H9 (cell line): ENCODE results near the gene HOATZ. TPM values are rescaled to one million over a fixed set of nuclear protein-coding genes. Genes with fewer than 3 reads are reported as not detected.

ENCODE experiments used
- DNase-seq: peaks from one replicate; pipeline ENCODE4 v3.0.0-alpha.2; 2017
- H2AFZ ChIP-seq: one replicate; pipeline ENCODE4 v1.6.1; 2013; ENCODE audit warnings: mild to moderate bottlenecking, low read length, control low read depth, moderate library complexity
- H2AK5ac ChIP-seq: 2 replicates; pipeline ENCODE4 v1.6.1; 2013; ENCODE audit warnings: low read length, control low read depth, mixed read lengths; ENCODE audit not compliant: insufficient read length
- H2BK120ac ChIP-seq: one replicate; pipeline ENCODE4 v1.6.1; 2013; ENCODE audit warnings: low read depth, mild to moderate bottlenecking, low read length, control low read depth, inconsistent platforms; ENCODE audit not compliant: poor library complexity, severe bottlenecking
- H2BK12ac ChIP-seq: 2 replicates; pipeline ENCODE4 v1.6.1; 2013; ENCODE audit warnings: low read length, control low read depth, mixed read lengths, low read depth; ENCODE audit not compliant: insufficient read length
- H2BK15ac ChIP-seq: 2 replicates; pipeline ENCODE4 v1.6.1; 2013; ENCODE audit warnings: low read depth, low read length, control low read depth
- H2BK20ac ChIP-seq: one replicate; pipeline ENCODE4 v1.6.1; 2013; ENCODE audit warnings: low read depth, mild to moderate bottlenecking, low read length, control low read depth, inconsistent platforms; ENCODE audit not compliant: poor library complexity, severe bottlenecking
- H2BK5ac ChIP-seq: 2 replicates; pipeline ENCODE4 v1.6.1; 2013; ENCODE audit warnings: low read length, control low read depth, mixed read lengths; ENCODE audit not compliant: insufficient read length
- H3K14ac ChIP-seq: 2 replicates; pipeline ENCODE4 v1.6.1; 2013; ENCODE audit warnings: low read length, control low read depth; ENCODE audit not compliant: insufficient read depth
- H3K18ac ChIP-seq: 2 replicates; pipeline ENCODE4 v1.6.1; 2013; ENCODE audit warnings: low read depth, mild to moderate bottlenecking, mixed read lengths, low read length, control low read depth; ENCODE audit not compliant: insufficient read length
- H3K23ac ChIP-seq: 2 replicates; pipeline ENCODE4 v1.6.1; 2013; ENCODE audit warnings: low read length, control low read depth, mixed read lengths, low read depth; ENCODE audit not compliant: insufficient read length
- H3K23me2 ChIP-seq: 2 replicates; pipeline ENCODE4 v1.6.1; 2013; ENCODE audit warnings: low read depth, mild to moderate bottlenecking, mixed read lengths, low read length, control low read depth; ENCODE audit not compliant: insufficient read length, poor library complexity, severe bottlenecking
- H3K27ac ChIP-seq: 2 replicates; pipeline ENCODE4 v1.5.1; 2013; ENCODE audit warnings: low read length, control low read depth, mixed read lengths, low read depth; ENCODE audit not compliant: insufficient read length
- H3K27me3 ChIP-seq: 2 replicates; pipeline ENCODE4 v1.6.1; 2013; ENCODE audit warnings: low read length, control low read depth, inconsistent platforms; ENCODE audit not compliant: insufficient read depth
- H3K4ac ChIP-seq: 2 replicates; pipeline ENCODE4 v1.6.1; 2013; ENCODE audit warnings: low read depth, mild to moderate bottlenecking, control low read depth, inconsistent platforms, low read length, moderate library complexity
- H3K4me1 ChIP-seq: 2 replicates; pipeline ENCODE4 v1.6.1; 2013; ENCODE audit warnings: low read length, control low read depth, inconsistent platforms; ENCODE audit not compliant: insufficient read depth
- H3K4me2 ChIP-seq: 2 replicates; pipeline ENCODE4 v1.6.1; 2013; ENCODE audit warnings: low read length, control low read depth, mixed read lengths; ENCODE audit not compliant: insufficient read length, insufficient read depth
- H3K56ac ChIP-seq: 2 replicates; pipeline ENCODE4 v1.6.1; 2013; ENCODE audit warnings: low read depth, mild to moderate bottlenecking, mixed read lengths, low read length, control low read depth; ENCODE audit not compliant: insufficient read length
- H3K79me1 ChIP-seq: 2 replicates; pipeline ENCODE4 v1.6.1; 2013; ENCODE audit warnings: low read depth, mild to moderate bottlenecking, moderate library complexity, low read length, control low read depth, inconsistent platforms; ENCODE audit not compliant: insufficient read depth, poor library complexity, severe bottlenecking
- H3K79me2 ChIP-seq: 2 replicates; pipeline ENCODE4 v1.6.1; 2013; ENCODE audit warnings: low read length, control low read depth, inconsistent platforms; ENCODE audit not compliant: insufficient read depth
- H3K9ac ChIP-seq: 2 replicates; pipeline ENCODE4 v1.6.1; 2013; ENCODE audit warnings: low read length, control low read depth, mixed read lengths; ENCODE audit not compliant: insufficient read length; ENCODE audit errors: extremely low read depth
- H3K9me3 ChIP-seq: one replicate; pipeline ENCODE4 v1.6.1; 2013; ENCODE audit warnings: low read depth, low read length, inconsistent platforms; ENCODE audit not compliant: control insufficient read depth
- H3T11ph ChIP-seq: one replicate; pipeline ENCODE4 v1.6.1; 2013; ENCODE audit warnings: mild to moderate bottlenecking, low read length, control low read depth, inconsistent platforms
- H4K20me1 ChIP-seq: one replicate; pipeline ENCODE4 v1.6.1; 2013; ENCODE audit not compliant: control insufficient read depth, insufficient read length, insufficient read depth
- H4K5ac ChIP-seq: 2 replicates; pipeline ENCODE4 v1.6.1; 2013; ENCODE audit warnings: low read depth, mild to moderate bottlenecking, mixed read lengths, low read length, control low read depth; ENCODE audit not compliant: insufficient read length
- H4K8ac ChIP-seq: replicated peaks from 2 replicates; pipeline ENCODE4 v1.6.1; 2013; ENCODE audit warnings: low read length, control low read depth, mixed read lengths, low read depth; ENCODE audit not compliant: insufficient read length
- H4K91ac ChIP-seq: 2 replicates; pipeline ENCODE4 v1.6.1; 2013; ENCODE audit warnings: low read depth, mild to moderate bottlenecking, moderate library complexity, mixed read lengths, low read length, control low read depth; ENCODE audit not compliant: insufficient read length
- H3K27ac Mint-ChIP-seq, 3 experiments: 2 replicates in 2 of 3; 3 replicates in 1 of 3; pipeline ENCODE4 v1.8.0; 2020 to 2021; ENCODE audit warnings: mixed read lengths in 3 of 3, mild to moderate bottlenecking in 1 of 3, moderate library complexity in 1 of 3
- H3K27me3 Mint-ChIP-seq: 2 replicates; pipeline ENCODE4 v1.8.0; 2021; ENCODE audit warnings: low read depth, mild to moderate bottlenecking, moderate library complexity, mixed read lengths
- H3K36me3 Mint-ChIP-seq, 3 experiments: 2 replicates in 2 of 3; 3 replicates in 1 of 3; pipeline ENCODE4 v1.8.0; 2020 to 2021; ENCODE audit warnings: low read depth in 3 of 3, mixed read lengths in 3 of 3; ENCODE audit not compliant: insufficient read depth in 1 of 3
- H3K4me1 Mint-ChIP-seq, 2 experiments: 2 replicates each; pipeline ENCODE4 v1.8.0; 2020; ENCODE audit warnings: mixed read lengths in 2 of 2
- H3K4me3 Mint-ChIP-seq, 2 experiments: 2 replicates in 1 of 2; 3 replicates in 1 of 2; pipeline ENCODE4 v1.8.0; 2020 to 2021; ENCODE audit warnings: mild to moderate bottlenecking in 2 of 2, mixed read lengths in 2 of 2, moderate library complexity in 1 of 2
- H3K9me3 Mint-ChIP-seq, 2 experiments: 2 replicates in 1 of 2; 3 replicates in 1 of 2; pipeline ENCODE4 v1.8.0; 2020; ENCODE audit warnings: mild to moderate bottlenecking in 2 of 2, mixed read lengths in 2 of 2, moderate library complexity in 1 of 2
- CTCF ChIP-seq: fragments of 200-600 bp; sonication (generic); conservative IDR thresholded peaks from 3 replicates; pipeline ENCODE4 v1.8.0; 2021; ENCODE audit warnings: antibody characterized with exemption, mild to moderate bottlenecking
- WGBS: extraction: QIAGEN DNeasy Blood & Tissue Kit; methylation state at CpG from one replicate; pipeline ENCODE4 v1.1.7; 2013; ENCODE audit warnings: missing lambda C conversion rate, low lambda C conversion rate, mixed read lengths; ENCODE audit not compliant: insufficient read length; ENCODE audit errors: extremely low coverage; 5-methylcytosine and 5-hydroxymethylcytosine counted together
- total RNA-seq: library from RNA; stranded (reverse); gene quantifications from 2 replicates; pipeline ENCODE4 v1.2.1, GENCODE V29; 2021

The HOATZ gene
- total RNA-seq, 1 experiment from 2014 or later, result not detected

DNA sequence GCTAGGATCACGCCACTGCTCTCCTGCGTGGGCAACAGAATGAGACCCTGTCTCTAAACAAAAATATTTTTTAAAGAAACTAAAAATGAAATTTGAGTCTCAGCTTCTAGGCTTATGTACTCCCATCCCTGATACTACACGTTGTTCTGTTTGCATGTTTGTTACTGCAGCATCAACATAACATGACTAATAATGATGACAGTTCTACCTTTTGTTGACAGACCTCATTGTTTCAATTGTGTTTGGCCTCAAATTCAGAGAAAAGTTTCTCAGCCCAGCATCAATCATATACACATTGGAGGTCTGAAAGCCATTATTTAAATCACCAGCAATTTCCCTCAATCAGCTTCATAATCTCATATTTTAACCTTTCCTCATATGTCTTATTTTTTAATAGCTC, 46.7 kb downstream of the HOATZ start:
- H2BK12ac ChIP-seq, result no peak overlapping the region
- H3K4me1 ChIP-seq, result peaks cover 6% of the 10 kb centered on the region; the same call in 1 of the 2 replicates
- no peak overlapping the region for H2AFZ ChIP-seq
- H4K8ac ChIP-seq, result no peak overlapping the region
- no peak for TF ChIP-seq CTCF
- H2BK120ac ChIP-seq, result no peak overlapping the region
- H3K27me3 ChIP-seq, result no peaks in the 10 kb centered on the region
- H2BK20ac ChIP-seq, result no peak overlapping the region
- H2BK15ac ChIP-seq, result no peak overlapping the region
- peaks cover 5 to 14% (median 7%) of the 10 kb centered on the region in 3 experiments for H3K36me3 Mint-ChIP-seq
- no peak overlapping the region for H3K56ac ChIP-seq
- H3K27ac ChIP-seq, result no peak overlapping the region
- no peaks in the 10 kb centered on the region for H3K79me1 ChIP-seq
- H3K27me3 Mint-ChIP-seq, result no peaks in the 10 kb centered on the region
- peak overlapping the region in 1 of 3 experiments; percentile 4; a peak in 1 of 7 replicates for H3K27ac Mint-ChIP-seq
- peaks cover 31 to 36% of the 10 kb centered on the region in 2 experiments for H3K4me1 Mint-ChIP-seq
- no peaks in the 10 kb centered on the region for H4K20me1 ChIP-seq
- H3K9me3 Mint-ChIP-seq, result peaks cover 4 to 8% of the 10 kb centered on the region in 2 experiments
- H3K23ac ChIP-seq, result no peak overlapping the region
- DNase-seq, result no peak
- H3K4me3 Mint-ChIP-seq, result no peak overlapping the region
- no peaks in the 10 kb centered on the region for H3K79me2 ChIP-seq
- no peak overlapping the region for H4K91ac ChIP-seq
- no peak overlapping the region for H3K9ac ChIP-seq
- H3T11ph ChIP-seq, result no peak overlapping the region
- H3K23me2 ChIP-seq, result no peaks in the 10 kb centered on the region
- H3K4me2 ChIP-seq, result no peak overlapping the region
- no peak overlapping the region for H2AK5ac ChIP-seq
- no peaks in the 10 kb centered on the region for H3K9me3 ChIP-seq
- H4K5ac ChIP-seq, result no peak overlapping the region
- no peak overlapping the region for H3K14ac ChIP-seq
- no CpG with 5 or more reads among the region's 3 CpGs for WGBS
- H2BK5ac ChIP-seq, result no peak overlapping the region
- H3K18ac ChIP-seq, result no peak overlapping the region
- no peak overlapping the region for H3K4ac ChIP-seq
